NCI-H460 (cell line): ENCODE data around the gene KCNJ1. TPM values are rescaled to one million over a fixed set of nuclear protein-coding genes. Genes with fewer than 3 reads are reported as not detected.
A peak's percentile ranks its signal among the peaks of the same experiment; 100 is the strongest.

ENCODE experiments used
- DNase-seq: peaks from one replicate; pipeline ENCODE4 v3.0.0-alpha.2; 2016; ENCODE audit warnings: low read depth; ENCODE audit errors: extremely low read depth
- total RNA-seq: library from RNA; depleted of rRNA; stranded (reverse); fragments of >200 nt; shearing (Covaris generic); gene quantifications from 2 replicates; pipeline ENCODE4 v1.2.3, GENCODE V29; 2014

KCNJ1 gene
- total RNA-seq, 1 experiment from 2014 or later: not detected

DNA sequence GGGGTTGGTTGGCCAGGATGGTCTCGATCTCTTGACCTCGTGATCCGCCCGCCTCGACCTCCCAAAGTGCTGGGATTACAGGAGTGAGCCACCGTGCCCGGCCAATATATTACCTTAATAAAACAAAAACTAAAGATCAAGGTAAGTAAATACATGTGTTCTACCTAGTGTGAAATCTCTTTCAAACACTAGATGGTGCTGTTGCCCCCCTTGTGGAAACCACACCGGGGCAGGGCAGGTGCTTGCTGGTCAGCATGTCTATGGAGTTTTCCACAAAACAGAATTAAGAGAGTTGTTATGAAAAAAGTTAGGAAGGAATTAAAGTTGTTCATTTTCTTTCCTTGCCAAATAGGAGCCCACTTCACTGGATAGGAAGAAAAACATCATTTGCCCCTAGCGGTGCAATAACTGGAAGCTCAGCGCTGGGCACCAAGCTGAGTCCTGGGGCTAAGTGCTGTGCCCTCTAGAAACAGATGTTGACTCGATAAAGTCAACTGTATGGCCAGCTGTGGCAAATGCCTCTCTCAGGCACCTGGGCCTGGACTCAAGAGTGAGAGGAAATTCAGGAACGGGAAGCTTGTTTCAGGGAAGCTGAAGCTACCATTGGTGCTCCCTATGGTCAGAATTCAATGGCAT is 17.7 kb upstream of the KCNJ1 start:
- peak; percentile 48 for DNase-seq

DNA sequence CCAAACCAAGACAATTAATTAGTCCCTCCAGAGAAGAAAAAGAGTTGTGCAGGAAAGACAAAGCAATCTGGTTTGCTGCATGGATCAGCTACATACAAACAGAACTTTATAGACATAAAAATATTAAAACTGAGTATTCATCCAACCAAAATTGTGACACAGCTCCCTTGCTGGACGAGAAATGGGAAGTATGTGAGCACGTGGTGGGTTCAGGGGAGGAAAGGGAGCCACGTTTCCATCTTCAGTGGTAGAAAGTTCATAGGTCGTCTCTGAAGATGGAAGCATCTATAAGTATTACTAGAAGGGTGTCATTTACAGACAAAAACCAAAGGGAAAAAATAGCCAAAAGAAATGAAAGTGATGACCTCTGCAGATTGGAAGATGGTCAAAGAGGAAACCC is 17.0 kb upstream of the KCNJ1 start:
- no peak for DNase-seq

GRCh38 chr11:128882451-128882850 is 15.4 kb upstream of the KCNJ1 start:
- no peak for DNase-seq

- no peak for DNase-seq
Measured at GRCh38 chr11:128881221-128881620, 14.1 kb upstream of the KCNJ1 start.

- DNase-seq: no peak
Measured at GRCh38 chr11:128879817-128880216, 12.7 kb upstream of the KCNJ1 start.

GRCh38 chr11:128878455-128878854 is 11.4 kb upstream of the KCNJ1 start:
- no peak for DNase-seq

DNA sequence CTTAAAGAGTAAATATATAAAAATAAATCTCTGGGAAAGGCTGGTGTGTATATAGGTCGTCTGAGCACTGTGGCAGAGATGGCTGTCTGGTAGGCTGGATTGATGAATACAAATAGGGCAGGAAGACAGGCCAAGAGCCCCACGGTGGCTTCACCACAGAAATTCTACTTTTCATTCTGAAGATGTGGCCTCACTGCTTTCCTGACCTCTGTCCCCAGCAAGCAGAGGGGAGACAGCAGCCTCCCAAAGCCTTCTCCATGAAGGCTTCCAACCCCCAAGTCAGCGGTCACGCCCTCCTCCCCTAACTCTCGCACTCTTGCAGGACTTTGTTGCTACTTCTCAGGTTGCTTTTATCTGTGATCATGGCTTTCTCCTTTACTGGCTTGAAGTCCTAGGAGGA is 10.6 kb upstream of the KCNJ1 start:
- no peak for DNase-seq

DNA sequence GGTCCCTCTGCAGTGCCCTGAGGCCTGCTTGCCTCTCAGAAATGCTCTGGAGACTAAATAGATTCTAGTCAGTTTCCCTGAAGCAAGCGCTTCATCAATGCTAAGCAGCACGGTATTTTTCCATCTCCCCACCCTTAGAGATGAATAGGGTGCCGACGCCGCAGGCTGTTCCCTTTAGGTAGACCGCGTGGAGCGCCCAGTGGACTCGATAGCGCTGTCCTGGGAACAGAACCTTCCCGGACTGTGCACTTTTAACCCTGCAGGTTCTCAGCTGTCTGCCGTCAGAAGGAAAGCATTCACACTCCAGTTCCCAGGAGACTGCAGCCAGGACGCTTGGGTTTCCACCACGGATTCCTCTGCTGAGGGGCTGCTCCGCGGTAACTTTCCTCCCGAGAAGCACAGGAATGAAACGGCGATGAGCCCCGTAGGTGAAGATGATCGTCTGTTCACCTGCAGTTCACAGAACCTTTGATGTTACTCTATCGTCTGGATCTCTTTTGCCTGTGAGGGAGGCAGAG is 9.1 kb upstream of the KCNJ1 start:
- DNase-seq: no peak

- no peak for DNase-seq
Measured at GRCh38 chr11:128874427-128874826, 7.3 kb upstream of the KCNJ1 start.

DNA sequence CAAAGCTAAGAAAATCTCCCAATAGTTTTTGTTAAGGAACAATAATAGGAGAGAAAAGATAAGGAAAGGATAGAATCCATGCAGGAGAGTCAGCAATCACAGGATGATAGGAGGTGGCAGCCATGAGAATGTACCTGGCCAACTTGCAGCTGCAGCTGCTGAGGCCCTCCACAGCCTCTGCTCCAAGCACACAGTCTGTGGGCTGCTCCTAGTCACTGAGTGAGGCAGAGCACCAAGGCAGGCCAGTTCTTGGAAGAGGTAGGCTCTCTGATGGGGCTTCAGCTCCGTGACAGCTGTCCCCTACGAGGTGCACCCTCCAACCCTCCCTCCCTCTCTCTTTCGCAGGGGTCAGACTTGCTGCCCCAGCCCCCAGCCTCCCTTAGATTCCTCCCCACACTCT is 5.5 kb upstream of the KCNJ1 start:
- no peak for DNase-seq

DNA sequence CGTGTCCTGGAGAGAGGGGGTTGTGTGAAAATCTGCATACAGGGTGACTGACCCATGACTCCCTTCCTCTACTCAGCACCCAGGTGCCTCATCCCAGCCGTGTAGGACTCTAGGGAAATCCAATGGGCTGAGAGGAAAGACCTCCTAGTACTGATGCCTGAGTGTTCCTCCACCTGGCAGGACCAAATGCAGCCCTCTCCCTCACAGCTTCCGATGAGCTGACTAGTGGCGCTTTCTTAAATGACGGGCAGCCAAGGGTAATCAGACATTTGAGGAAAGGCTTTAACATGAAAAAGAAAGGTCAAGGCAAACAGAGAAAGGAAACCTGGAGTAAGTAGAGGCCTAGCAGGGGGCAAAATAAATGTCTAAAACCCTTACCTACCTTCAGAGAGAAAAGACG is 5.0 kb upstream of the KCNJ1 start:
- DNase-seq: no peak

- no peak for DNase-seq
Measured at GRCh38 chr11:128871168-128871610, 4.1 kb upstream of the KCNJ1 start.

DNA sequence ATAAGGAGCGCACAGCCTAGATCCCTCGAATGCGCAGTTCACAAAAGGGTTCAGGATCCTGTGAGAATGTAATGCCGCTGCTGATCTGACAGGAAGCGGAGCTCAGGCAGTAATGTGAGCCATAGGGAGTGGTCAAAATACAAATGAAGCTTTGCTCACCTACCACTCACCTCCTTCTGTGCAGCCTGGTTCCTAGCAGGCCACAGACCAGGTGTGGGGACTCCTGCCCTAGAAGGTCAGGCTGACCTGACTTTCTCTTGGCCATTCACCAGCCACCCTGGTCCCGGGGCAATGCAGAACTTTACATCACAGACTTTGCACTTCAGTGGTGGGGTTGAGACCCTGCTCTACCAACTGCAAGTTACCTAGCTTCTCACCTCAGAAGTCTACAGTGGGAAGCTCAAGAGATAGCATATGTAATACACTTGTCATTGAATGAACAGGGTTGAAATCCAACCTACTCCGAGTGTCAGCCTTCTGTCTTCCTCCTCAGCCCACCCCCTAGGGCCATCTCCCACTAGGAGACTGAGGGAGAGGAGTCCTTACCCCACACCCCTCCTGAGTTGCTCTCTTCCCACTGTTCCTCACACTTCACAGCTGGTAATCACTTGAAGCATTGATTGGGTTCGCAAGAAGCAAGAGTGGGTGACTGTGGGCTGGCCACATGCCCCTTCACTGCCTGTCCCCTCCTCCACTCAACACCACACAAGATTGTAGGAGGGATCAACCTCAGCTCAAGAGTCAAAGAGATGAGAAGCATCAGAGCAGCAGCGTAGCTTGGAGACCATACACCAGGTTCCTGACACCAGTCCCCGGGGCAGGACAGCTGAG is 2.0 kb upstream of the KCNJ1 start:
- no peak for DNase-seq

GRCh38 chr11:128865490-128865889 is 1.6 kb downstream of the KCNJ1 start:
- DNase-seq: no peak

DNA sequence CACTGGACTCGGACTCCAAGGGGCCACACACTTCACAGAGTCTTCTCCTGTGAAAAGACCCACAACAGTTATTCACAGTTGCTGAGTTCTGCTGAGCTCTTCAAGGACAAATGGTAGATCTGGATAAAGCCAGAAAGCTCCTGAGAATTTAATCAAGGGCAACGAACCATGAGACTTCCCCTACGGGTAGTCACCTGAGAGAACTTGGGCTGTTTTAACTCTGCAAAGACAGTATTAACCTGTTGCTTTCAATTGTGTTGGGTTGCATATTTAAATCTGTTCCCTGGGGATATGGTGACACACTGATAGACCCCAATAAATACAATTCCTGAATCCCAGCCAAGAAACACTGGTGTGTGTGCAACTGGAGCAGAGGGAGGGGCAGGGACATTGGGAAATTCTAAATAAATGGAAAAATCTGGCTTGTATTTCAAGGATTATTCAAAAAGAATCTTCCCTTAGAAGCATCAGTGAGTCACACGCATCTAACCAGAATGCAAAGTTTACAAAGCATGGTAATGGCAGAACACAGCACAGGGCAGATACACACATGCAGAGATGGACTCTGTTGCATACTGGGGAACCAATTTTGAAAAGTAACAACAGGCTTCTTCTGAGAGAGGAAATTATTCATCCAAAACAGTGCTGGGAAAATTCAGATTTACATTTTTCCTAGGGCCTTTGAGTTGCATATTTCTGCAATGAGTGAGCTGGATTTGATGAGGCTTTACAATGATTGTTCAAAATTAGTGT is 4.0 kb downstream of the KCNJ1 start:
- no peak for DNase-seq

- DNase-seq: no peak
Measured at GRCh38 chr11:128862406-128862805, 4.7 kb downstream of the KCNJ1 start.

DNA sequence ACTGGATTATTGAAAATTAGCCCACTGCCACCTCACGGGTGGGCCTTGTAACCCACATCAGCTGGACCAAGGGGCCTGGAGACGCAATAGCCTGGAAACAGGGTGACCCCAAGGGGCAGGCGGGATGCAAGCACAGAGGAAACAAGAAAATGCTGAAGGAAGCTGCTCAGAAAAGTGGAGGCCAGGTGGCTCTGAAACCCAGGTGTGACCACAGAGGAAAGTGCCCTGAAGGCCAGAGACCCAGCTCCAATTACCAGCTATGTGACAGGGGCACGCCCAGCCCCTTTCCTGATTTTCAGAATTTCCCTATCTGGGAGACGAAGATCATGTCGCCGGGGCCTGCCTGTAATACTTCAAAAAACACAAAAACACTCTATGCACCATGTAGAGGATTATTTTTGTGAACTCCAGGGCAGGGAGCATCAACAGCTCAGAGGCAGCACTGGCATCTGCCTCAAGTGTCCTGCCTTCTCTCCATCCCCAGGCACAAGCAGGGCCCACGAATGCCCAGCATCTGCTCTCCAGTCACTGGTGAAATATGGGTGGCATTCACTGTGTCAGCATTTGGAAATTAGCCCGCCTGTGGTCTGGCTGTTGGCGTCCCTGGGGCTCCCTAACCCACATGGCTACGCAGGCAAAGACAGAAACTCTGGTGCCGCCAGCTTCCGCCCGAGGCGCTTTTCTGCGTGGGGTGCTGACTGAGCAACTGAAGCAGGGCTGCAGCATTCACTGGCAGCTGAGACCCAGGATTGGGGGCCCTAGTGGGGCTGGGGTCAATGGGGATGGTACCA is 6.3 kb downstream of the KCNJ1 start:
- no peak for DNase-seq

- peak; percentile 40 for DNase-seq
Measured at GRCh38 chr11:128859563-128860441, 7.3 kb downstream of the KCNJ1 start.

GRCh38 chr11:128857341-128857740 is 9.8 kb downstream of the KCNJ1 start:
- no peak for DNase-seq

GRCh38 chr11:128856241-128856640 is 10.9 kb downstream of the KCNJ1 start:
- no peak for DNase-seq
